ENCODE data around the gene CD300LG. TPM values are rescaled to one million over a fixed set of nuclear protein-coding genes. Genes with fewer than 3 reads are reported as not detected.

CD300LG gene
- total RNA-seq, 2 experiments from 2014 or later, result not detected

DNA sequence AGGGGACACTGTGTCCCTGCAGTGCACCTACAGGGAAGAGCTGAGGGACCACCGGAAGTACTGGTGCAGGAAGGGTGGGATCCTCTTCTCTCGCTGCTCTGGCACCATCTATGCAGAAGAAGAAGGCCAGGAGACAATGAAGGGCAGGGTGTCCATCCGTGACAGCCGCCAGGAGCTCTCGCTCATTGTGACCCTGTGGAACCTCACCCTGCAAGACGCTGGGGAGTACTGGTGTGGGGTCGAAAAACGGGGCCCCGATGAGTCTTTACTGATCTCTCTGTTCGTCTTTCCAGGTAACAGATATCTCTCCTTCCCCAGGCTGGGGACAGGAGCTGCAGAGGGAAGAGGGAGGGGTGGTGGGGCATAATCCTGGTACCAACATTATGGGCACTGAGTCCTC is 1.6 kb downstream of the CD300LG start:
- Mint-ChIP-seq H3K36me3 (ENCODE audit: low read depth) (no peaks in the 10 kb centered on the region), H3K4me3 (no peak overlapping the region), H3K4me1 (no peaks in the 10 kb centered on the region), H3K9me3 (no peaks in the 10 kb centered on the region), H3K27me3 (peaks cover 16% of the 10 kb centered on the region), H3K27ac (no peak overlapping the region)
- ChIA-PET POLR2A (no interaction called here), CTCF (no interaction called here)
- DNase-seq, result no peak

DNA sequence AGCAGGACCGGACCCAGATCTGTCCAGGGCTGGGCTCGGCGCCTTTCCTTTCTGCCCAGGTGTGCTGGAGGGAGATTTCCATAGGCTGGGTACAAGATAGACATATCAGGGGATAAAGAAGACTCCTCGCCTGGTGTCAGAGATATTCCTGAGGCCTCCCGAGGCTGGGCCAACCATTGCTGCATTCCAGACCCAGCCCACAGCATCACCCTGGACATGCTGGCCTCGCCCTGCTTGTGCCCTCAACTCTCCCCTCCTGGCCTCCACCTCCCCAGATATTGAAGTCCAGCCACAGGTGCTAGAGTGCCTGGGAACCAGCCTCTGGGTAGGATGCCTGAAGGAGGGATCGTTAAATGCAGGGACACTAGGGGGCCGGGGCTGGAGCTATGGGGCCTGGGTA is 2.1 kb downstream of the CD300LG start:
- Mint-ChIP-seq H3K4me1 (no peaks in the 10 kb centered on the region), H3K36me3 (ENCODE audit: low read depth) (no peaks in the 10 kb centered on the region), H3K27me3 (peaks cover 16% of the 10 kb centered on the region), H3K9me3 (no peaks in the 10 kb centered on the region), H3K4me3 (no peak overlapping the region), H3K27ac (no peak overlapping the region)
- POLR2A ChIA-PET, result no interaction called here
- CTCF ChIA-PET, result no interaction called here
- no peak for DNase-seq

GRCh38 chr17:43852571-43852970 is 5.6 kb downstream of the CD300LG start:
- POLR2A ChIA-PET, result no interaction called here
- DNase-seq, result no peak
- Mint-ChIP-seq H3K27me3 (peaks cover 13% of the 10 kb centered on the region), H3K27ac (no peak overlapping the region), H3K4me3 (no peak overlapping the region), H3K9me3 (no peaks in the 10 kb centered on the region), H3K36me3 (ENCODE audit: low read depth) (no peaks in the 10 kb centered on the region), H3K4me1 (no peaks in the 10 kb centered on the region)
- CTCF ChIA-PET, result interaction anchor here (0.5 to 0.6 kb wide), 2 partner anchors 106 to 119 kb away, joined by 3 read pairs; no protein-coding TSS in a partner anchor

- no peaks in the 10 kb centered on the region for H3K36me3 Mint-ChIP-seq (ENCODE audit: low read depth)
- H3K27ac Mint-ChIP-seq, result no peak overlapping the region
- H3K4me3 Mint-ChIP-seq, result no peak overlapping the region
- peaks cover 12% of the 10 kb centered on the region for H3K27me3 Mint-ChIP-seq
- CTCF ChIA-PET, result interaction anchor here (0.9 to 1.1 kb wide), 2 partner anchors 8 to 27 kb away, joined by 3 to 4 read pairs; no protein-coding TSS in a partner anchor
- POLR2A ChIA-PET, result no interaction called here
- H3K9me3 Mint-ChIP-seq, result no peaks in the 10 kb centered on the region
- H3K4me1 Mint-ChIP-seq, result no peaks in the 10 kb centered on the region
- no peak for DNase-seq
Measured at GRCh38 chr17:43853546-43853945, 6.6 kb downstream of the CD300LG start.

DNA sequence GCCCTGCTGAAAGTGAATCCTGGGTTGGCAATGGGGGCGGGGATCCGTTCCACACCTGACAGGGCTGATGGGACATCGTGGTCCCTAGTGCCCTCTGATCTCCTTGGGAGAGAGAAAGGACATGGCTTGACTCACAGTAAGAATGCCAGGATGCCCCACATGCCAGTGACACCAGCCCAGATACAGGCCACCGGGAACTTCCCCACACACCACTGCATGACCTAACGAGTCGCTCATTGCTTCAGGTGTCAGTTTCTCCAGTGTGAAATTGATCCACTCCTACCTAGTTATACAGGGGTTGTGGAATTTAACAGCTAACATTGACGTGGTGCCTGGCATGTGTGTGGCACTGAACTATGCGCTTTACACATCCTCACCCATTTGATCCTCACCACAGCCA is 7.5 kb downstream of the CD300LG start:
- Mint-ChIP-seq H3K27me3 (peaks cover 12% of the 10 kb centered on the region), H3K36me3 (ENCODE audit: low read depth) (no peaks in the 10 kb centered on the region), H3K4me1 (no peaks in the 10 kb centered on the region), H3K4me3 (no peak overlapping the region), H3K27ac (no peak overlapping the region), H3K9me3 (no peaks in the 10 kb centered on the region)
- ChIA-PET CTCF (interaction anchor here (0.8 to 2.8 kb wide), 3 partner anchors 9 to 26 kb away, joined by 3 to 12 read pairs (median 4); partner anchors contain the start of gene CD300LG), POLR2A (no interaction called here)
- no peak for DNase-seq

DNA sequence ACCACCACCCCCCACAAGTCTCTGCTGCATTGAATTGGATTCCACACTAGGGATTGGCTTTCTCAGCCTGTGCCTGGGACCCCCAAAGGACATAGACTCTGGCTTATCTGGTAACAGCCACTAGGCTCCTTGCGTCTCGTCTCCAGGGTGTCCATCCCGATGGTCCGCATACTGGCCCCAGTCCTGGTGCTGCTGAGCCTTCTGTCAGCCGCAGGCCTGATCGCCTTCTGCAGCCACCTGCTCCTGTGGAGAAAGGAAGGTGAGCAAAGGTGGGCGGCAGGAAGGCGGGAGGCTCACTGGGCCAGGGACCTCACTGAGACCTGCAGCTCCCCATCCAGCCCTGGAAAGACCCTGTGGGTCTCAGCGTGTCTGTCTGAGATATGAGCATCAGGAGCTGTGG is 8.1 kb downstream of the CD300LG start:
- DNase-seq, result no peak
- H3K9me3 Mint-ChIP-seq, result no peaks in the 10 kb centered on the region
- POLR2A ChIA-PET, result no interaction called here
- peaks cover 8% of the 10 kb centered on the region for H3K27me3 Mint-ChIP-seq
- H3K36me3 Mint-ChIP-seq (ENCODE audit: low read depth), result no peaks in the 10 kb centered on the region
- CTCF ChIA-PET, result interaction anchor here (2.8 kb wide), 1 partner anchor 9 kb away, joined by 12 read pairs; the partner anchor contains the start of gene CD300LG
- no peaks in the 10 kb centered on the region for H3K4me1 Mint-ChIP-seq
- no peak overlapping the region for H3K4me3 Mint-ChIP-seq
- H3K27ac Mint-ChIP-seq, result no peak overlapping the region

GRCh38 chr17:43856141-43856540 is 9.2 kb downstream of the CD300LG start:
- CTCF ChIA-PET, result interaction anchor here (2.8 kb wide), 1 partner anchor 10 kb away, joined by 12 read pairs; the partner anchor contains the start of gene CD300LG
- H3K9me3 Mint-ChIP-seq, result no peaks in the 10 kb centered on the region
- H3K4me3 Mint-ChIP-seq, result no peak overlapping the region
- POLR2A ChIA-PET, result no interaction called here
- H3K27ac Mint-ChIP-seq, result no peak overlapping the region
- no peaks in the 10 kb centered on the region for H3K4me1 Mint-ChIP-seq
- H3K36me3 Mint-ChIP-seq (ENCODE audit: low read depth), result no peaks in the 10 kb centered on the region
- peaks cover 8% of the 10 kb centered on the region for H3K27me3 Mint-ChIP-seq
- DNase-seq, result no peak

DNA sequence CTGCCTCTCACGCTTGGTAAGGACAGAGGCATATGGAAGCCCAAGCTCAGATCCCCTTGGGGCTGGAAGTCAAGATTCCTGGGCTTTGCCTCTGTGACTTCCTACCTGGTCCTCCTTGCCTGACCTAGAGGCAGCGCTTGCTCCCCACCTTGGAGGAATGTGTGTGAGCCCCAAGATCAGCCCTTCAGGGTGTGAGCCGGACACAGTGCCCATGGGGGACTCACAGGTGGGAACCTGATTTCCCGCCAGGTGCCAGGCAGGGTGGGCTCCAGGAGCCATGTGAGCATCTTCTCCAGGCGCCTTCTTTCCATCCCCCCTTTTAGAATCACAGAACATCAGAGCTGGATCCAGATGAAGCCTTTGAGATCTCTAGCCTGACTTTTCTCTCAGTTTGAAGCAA is 10.2 kb downstream of the CD300LG start:
- Mint-ChIP-seq H3K4me3 (no peak overlapping the region), H3K27ac (no peak overlapping the region), H3K4me1 (no peaks in the 10 kb centered on the region), H3K27me3 (peaks cover 3% of the 10 kb centered on the region), H3K36me3 (ENCODE audit: low read depth) (no peaks in the 10 kb centered on the region), H3K9me3 (no peaks in the 10 kb centered on the region)
- ChIA-PET CTCF (interaction anchor here (1.8 to 2.8 kb wide), 2 partner anchors 11 to 21 kb away, joined by 4 to 12 read pairs; partner anchors contain the start of gene CD300LG), POLR2A (no interaction called here)
- no peak for DNase-seq

GRCh38 chr17:43857957-43858600 is 11.1 kb downstream of the CD300LG start:
- no peaks in the 10 kb centered on the region for H3K4me1 Mint-ChIP-seq
- H3K27me3 Mint-ChIP-seq, result peaks cover 3% of the 10 kb centered on the region
- DNase-seq, result no peak
- H3K9me3 Mint-ChIP-seq, result no peaks in the 10 kb centered on the region
- CTCF ChIA-PET, result interaction anchor here (1.8 kb wide), 1 partner anchor 20 kb away, joined by 4 read pairs; no protein-coding TSS in a partner anchor
- no peak overlapping the region for H3K27ac Mint-ChIP-seq
- POLR2A ChIA-PET, result no interaction called here
- no peak overlapping the region for H3K4me3 Mint-ChIP-seq
- no peaks in the 10 kb centered on the region for H3K36me3 Mint-ChIP-seq (ENCODE audit: low read depth)

GRCh38 chr17:43860077-43860725 is 13.2 kb downstream of the CD300LG start:
- no peaks in the 10 kb centered on the region for H3K9me3 Mint-ChIP-seq
- H3K36me3 Mint-ChIP-seq (ENCODE audit: low read depth), result no peaks in the 10 kb centered on the region
- ChIA-PET POLR2A (no interaction called here), CTCF (interaction anchor here (1.8 kb wide), 1 partner anchor 18 kb away, joined by 7 read pairs; no protein-coding TSS in a partner anchor)
- peaks cover 8% of the 10 kb centered on the region for H3K27me3 Mint-ChIP-seq
- DNase-seq, result no peak
- H3K27ac Mint-ChIP-seq, result no peak overlapping the region
- no peaks in the 10 kb centered on the region for H3K4me1 Mint-ChIP-seq
- H3K4me3 Mint-ChIP-seq, result no peak overlapping the region

DNA sequence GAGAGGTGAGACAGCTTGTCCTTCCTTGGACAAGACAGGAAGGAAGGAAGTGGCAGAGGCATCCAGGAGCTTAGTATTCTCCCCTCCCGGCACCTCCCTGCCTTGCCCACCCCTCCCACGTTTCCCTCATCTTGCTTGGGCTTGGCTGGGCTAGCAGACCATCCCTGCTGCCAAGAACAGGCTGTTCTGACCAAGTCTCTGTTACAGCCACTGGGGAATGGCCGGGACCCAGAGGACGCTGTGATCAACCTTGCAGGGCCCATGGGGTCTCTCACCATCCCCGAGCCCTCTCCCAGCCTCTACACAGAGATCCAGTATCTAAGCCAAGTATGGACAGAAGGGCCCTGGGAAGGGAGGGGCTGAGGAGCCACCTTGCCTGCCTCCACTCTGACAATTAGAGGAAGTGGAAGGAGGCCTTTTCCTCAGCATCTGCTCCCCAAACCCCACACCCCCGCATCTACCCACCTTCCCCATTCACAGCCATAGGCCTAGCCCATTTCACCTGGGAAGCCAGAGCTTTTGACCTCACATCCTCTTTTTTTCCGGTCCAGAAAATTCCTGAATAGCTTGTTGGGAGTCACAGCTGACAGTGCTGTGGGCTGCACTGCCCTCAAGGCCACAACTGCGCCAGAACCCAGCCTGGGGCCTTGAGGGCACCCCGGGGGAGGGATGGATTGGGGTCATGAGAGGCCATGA is 14.1 kb downstream of the CD300LG start:
- no peaks in the 10 kb centered on the region for H3K4me1 Mint-ChIP-seq
- no peaks in the 10 kb centered on the region for H3K9me3 Mint-ChIP-seq
- H3K36me3 Mint-ChIP-seq (ENCODE audit: low read depth), result no peaks in the 10 kb centered on the region
- no peak for DNase-seq
- POLR2A ChIA-PET, result no interaction called here
- CTCF ChIA-PET, result interaction anchor here (1.1 kb wide), 1 partner anchor 15 kb away, joined by 3 read pairs; no protein-coding TSS in a partner anchor
- H3K27ac Mint-ChIP-seq, result no peak overlapping the region
- peaks cover 8% of the 10 kb centered on the region for H3K27me3 Mint-ChIP-seq
- H3K4me3 Mint-ChIP-seq, result no peak overlapping the region

DNA sequence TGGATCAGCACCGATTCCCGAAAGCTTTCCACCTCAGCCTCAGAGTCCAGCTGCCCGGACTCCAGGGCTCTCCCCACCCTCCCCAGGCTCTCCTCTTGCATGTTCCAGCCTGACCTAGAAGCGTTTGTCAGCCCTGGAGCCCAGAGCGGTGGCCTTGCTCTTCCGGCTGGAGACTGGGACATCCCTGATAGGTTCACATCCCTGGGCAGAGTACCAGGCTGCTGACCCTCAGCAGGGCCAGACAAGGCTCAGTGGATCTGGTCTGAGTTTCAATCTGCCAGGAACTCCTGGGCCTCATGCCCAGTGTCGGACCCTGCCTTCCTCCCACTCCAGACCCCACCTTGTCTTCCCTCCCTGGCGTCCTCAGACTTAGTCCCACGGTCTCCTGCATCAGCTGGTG is 15.0 kb downstream of the CD300LG start:
- H3K36me3 Mint-ChIP-seq (ENCODE audit: low read depth), result no peaks in the 10 kb centered on the region
- CTCF ChIA-PET, result no interaction called here
- no peaks in the 10 kb centered on the region for H3K4me1 Mint-ChIP-seq
- DNase-seq, result no peak
- no peaks in the 10 kb centered on the region for H3K9me3 Mint-ChIP-seq
- H3K27ac Mint-ChIP-seq, result no peak overlapping the region
- H3K4me3 Mint-ChIP-seq, result no peak overlapping the region
- peaks cover 11% of the 10 kb centered on the region for H3K27me3 Mint-ChIP-seq
- POLR2A ChIA-PET, result no interaction called here

Data from activated CD4-positive, alpha-beta memory T cell treated with anti-CD3 and anti-CD28 coated beads, Interleukin-2, amount 10 ng/mL, durations not matched to agents 7 days and 5 days (primary cell).